ENCODE measurements around the gene TH.

GRCh38 chr11:2138431-2139122 lies 33.0 kb downstream of the TH start:
- TF ChIP-seq CTCF (conservative IDR thresholded peaks at IDR 0.05; ENCODE audit: low read length) (no peak), EZH2phosphoT487 (IDR thresholded peaks at IDR 0.05; ENCODE audit: borderline replicate concordance) (no peak)
